CD4-positive, alpha-beta memory T cell (primary cell): ENCODE measurements around the gene UHRF1. TPM values are rescaled to one million over a fixed set of nuclear protein-coding genes. Genes with fewer than 3 reads are reported as not detected.

Experiments
- CTCF ChIA-PET: fragments of 350-600 bp; sonication (Branson Sonifier 250); formaldehyde crosslinking; loops from one replicate; lab custom pipeline; 2021; ENCODE audit warnings: inconsistent platforms; ENCODE audit not compliant: partially characterized antibody; lab: Charles Lee
- POLR2A ChIA-PET: fragments of 350-600 bp; sonication (Branson Sonifier 250); formaldehyde crosslinking; loops from one replicate; lab custom pipeline; 2021; ENCODE audit not compliant: partially characterized antibody; lab: Charles Lee
- DNase-seq, 5 donors: peaks; one replicate each; pipeline versions ENCODE4 v3.0.0 to v3.0.0-alpha.2; 2020 to 2022; ENCODE audit warnings: mixed read lengths in 1 of 5
- H3K27ac ChIP-seq: one replicate; pipeline ENCODE4 v1.7.0; 2013; ENCODE audit warnings: low read depth, low read length
- H3K27me3 ChIP-seq: 2 replicates; pipeline ENCODE4 v1.7.0; 2013; ENCODE audit warnings: mild to moderate bottlenecking, low read length, moderate library complexity; ENCODE audit not compliant: insufficient read depth
- H3K36me3 ChIP-seq: 2 replicates; pipeline ENCODE4 v1.7.0; 2013; ENCODE audit warnings: mild to moderate bottlenecking, low read length, moderate library complexity; ENCODE audit not compliant: insufficient read depth
- H3K4me1 ChIP-seq: 2 replicates; pipeline ENCODE4 v1.7.0; 2013; ENCODE audit warnings: mild to moderate bottlenecking, low read length, moderate library complexity; ENCODE audit not compliant: insufficient read depth
- H3K4me3 ChIP-seq, 2 donors: one replicate each; pipeline ENCODE4 v1.7.0; 2013; ENCODE audit warnings: low read length in 2 of 2, mild to moderate bottlenecking in 1 of 2
- H3K9me3 ChIP-seq, 2 donors: one replicate each; pipeline ENCODE4 v1.7.0; 2013; ENCODE audit warnings: low read length in 2 of 2, control low read depth in 1 of 2; ENCODE audit not compliant: control insufficient read depth in 1 of 2
- H3K27ac Mint-ChIP-seq, 7 donors: one replicate each; pipeline ENCODE4 v1.8.0; 2020 to 2021; ENCODE audit warnings: mixed read lengths in 7 of 7, mild to moderate bottlenecking in 6 of 7, inconsistent platforms in 3 of 7, moderate library complexity in 3 of 7
- H3K27me3 Mint-ChIP-seq, 2 donors: one replicate each; pipeline ENCODE4 v1.8.0; 2020 to 2021; ENCODE audit warnings: mixed read lengths in 2 of 2
- H3K36me3 Mint-ChIP-seq, 2 donors: one replicate each; pipeline ENCODE4 v1.8.0; 2020 to 2021; ENCODE audit warnings: mixed read lengths in 2 of 2, inconsistent platforms in 1 of 2, mild to moderate bottlenecking in 1 of 2
- H3K4me1 Mint-ChIP-seq, 4 donors: one replicate each; pipeline ENCODE4 v1.8.0; 2020 to 2021; ENCODE audit warnings: mixed read lengths in 4 of 4, mild to moderate bottlenecking in 1 of 4
- H3K4me3 Mint-ChIP-seq, 8 donors: one replicate each; pipeline ENCODE4 v1.8.0; 2020 to 2021; ENCODE audit warnings: mixed read lengths in 8 of 8, mild to moderate bottlenecking in 7 of 8, moderate library complexity in 6 of 8, inconsistent platforms in 3 of 8
- H3K9me3 Mint-ChIP-seq, 8 donors: one replicate each; pipeline ENCODE4 v1.8.0; 2020 to 2021; ENCODE audit warnings: mixed read lengths in 8 of 8, mild to moderate bottlenecking in 5 of 8, inconsistent platforms in 3 of 8, moderate library complexity in 1 of 8
- intact Hi-C: fragments of 100-400 bp; cut with micrococcal nuclease; formaldehyde crosslinking; loops from one replicate; pipeline ENCODE4 v1.15.1; 2023
- polyA plus RNA-seq, 2 donors: library from polyadenylated mRNA; unstranded; fragments of 300-500 nt; fragmentation: Illumina TruSeq; gene quantifications; one replicate each; pipeline ENCODE4 v1.2.3, GENCODE V29; 2021
- total RNA-seq, 2 experiments: library from RNA; stranded (reverse); gene quantifications; one replicate each; pipeline ENCODE4 v1.2.3, GENCODE V29; 2021

The UHRF1 gene
- total and polyA plus RNA-seq, 4 experiments from 2014 or later = 0.11 to 0.22 (median 0.15) TPM; not detected in 1

GRCh38 chr19:4997297-4997696 lies 88.0 kb downstream of the UHRF1 start:
- H3K27ac Mint-ChIP-seq = no peak overlapping the region
- H3K36me3 Mint-ChIP-seq = peaks cover 18 to 33% of the 10 kb centered on the region in 2 donors

GRCh38 chr19:5000120-5000611 lies 90.9 kb downstream of the UHRF1 start:
- H3K36me3 Mint-ChIP-seq = peaks cover 8 to 20% of the 10 kb centered on the region in 2 donors
- Histone ChIP-seq H3K9me3 (no peaks in the 10 kb centered on the region), H3K36me3 (no peaks in the 10 kb centered on the region), H3K4me1 (no peaks in the 10 kb centered on the region), H3K4me3 (no peak overlapping the region), H3K27ac (no peak overlapping the region), H3K27me3 (no peaks in the 10 kb centered on the region)
- no peaks in the 10 kb centered on the region for H3K27me3 Mint-ChIP-seq
- POLR2A ChIA-PET = no interaction called here
- H3K9me3 Mint-ChIP-seq = peaks cover 0 to 3% (median 0%) of the 10 kb centered on the region in 8 donors
- intact Hi-C loops = no loop called here
- no peak for DNase-seq
- peak overlapping the region in 4 of 7 donors; percentile 2 to 53 (median 29) for H3K27ac Mint-ChIP-seq
- peaks cover 12 to 32% (median 14%) of the 10 kb centered on the region in 4 donors for H3K4me1 Mint-ChIP-seq
- no peak overlapping the region for H3K4me3 Mint-ChIP-seq
- CTCF ChIA-PET = interaction anchor here (0.9 to 1.7 kb wide), 2 partner anchors 14 to 128 kb away, joined by 4 read pairs; no protein-coding TSS in a partner anchor

More at GRCh38 chr19:4997297-4997696, 88.0 kb downstream of the UHRF1 start:
- no peaks in the 10 kb centered on the region for H3K27me3 Mint-ChIP-seq
- no peaks in the 10 kb centered on the region for H3K4me1 ChIP-seq
- no peak overlapping the region for H3K27ac ChIP-seq
- ChIA-PET POLR2A (no interaction called here), CTCF (no interaction called here)
- H3K4me3 ChIP-seq = no peak overlapping the region
- no peaks in the 10 kb centered on the region for H3K36me3 ChIP-seq
- peaks cover 14 to 27% (median 17%) of the 10 kb centered on the region in 4 donors for H3K4me1 Mint-ChIP-seq
- H3K4me3 Mint-ChIP-seq = no peak overlapping the region
- DNase-seq = no peak
- no peaks in the 10 kb centered on the region for H3K27me3 ChIP-seq
- peaks cover 0 to 8% (median under 1%) of the 10 kb centered on the region in 8 donors for H3K9me3 Mint-ChIP-seq
- intact Hi-C loops = no loop called here
- no peaks in the 10 kb centered on the region for H3K9me3 ChIP-seq

- Mint-ChIP-seq H3K4me3 (no peak overlapping the region), H3K27me3 (no peaks in the 10 kb centered on the region), H3K4me1 (peaks cover 12 to 27% (median 16%) of the 10 kb centered on the region in 4 donors), H3K36me3 (peaks cover 3 to 11% of the 10 kb centered on the region in 2 donors), H3K9me3 (peaks cover 0 to 3% (median 0%) of the 10 kb centered on the region in 8 donors), H3K27ac (peak overlapping the region in 1 of 7 donors; percentile 79)
- DNase-seq = peak in 4 of 5 donors; percentile 6 to 19 (median 12)
- Histone ChIP-seq H3K4me1 (no peaks in the 10 kb centered on the region), H3K27ac (no peak overlapping the region), H3K36me3 (no peaks in the 10 kb centered on the region), H3K4me3 (no peak overlapping the region), H3K27me3 (no peaks in the 10 kb centered on the region), H3K9me3 (no peaks in the 10 kb centered on the region)
- intact Hi-C loops = no loop called here
- POLR2A ChIA-PET = interaction anchor here (0.6 to 1.0 kb wide), 2 partner anchors 30 kb away, joined by 3 read pairs; no protein-coding TSS in a partner anchor
- CTCF ChIA-PET = interaction anchor here (0.5 to 1.7 kb wide), 12 partner anchors 13 to 725 kb away, joined by 3 to 11 read pairs (median 4); no protein-coding TSS in a partner anchor
Observed at GRCh38 chr19:5001615-5002014, 92.3 kb downstream of the UHRF1 start.

GRCh38 chr19:5002143-5002542 lies 92.8 kb downstream of the UHRF1 start:
- peak overlapping the region in 1 of 7 donors; percentile 10 for H3K27ac Mint-ChIP-seq
- peaks cover 12 to 27% (median 17%) of the 10 kb centered on the region in 4 donors for H3K4me1 Mint-ChIP-seq
- no peak for DNase-seq
- Histone ChIP-seq H3K27me3 (no peaks in the 10 kb centered on the region), H3K36me3 (no peaks in the 10 kb centered on the region), H3K27ac (no peak overlapping the region), H3K4me1 (no peaks in the 10 kb centered on the region), H3K9me3 (no peaks in the 10 kb centered on the region), H3K4me3 (no peak overlapping the region)
- peaks cover 0 to 3% (median 0%) of the 10 kb centered on the region in 8 donors for H3K9me3 Mint-ChIP-seq
- ChIA-PET POLR2A (no interaction called here), CTCF (interaction anchor here (0.5 to 2.2 kb wide), 9 partner anchors 12 to 725 kb away, joined by 3 to 11 read pairs (median 4); no protein-coding TSS in a partner anchor)
- H3K36me3 Mint-ChIP-seq = peaks cover 5 to 10% of the 10 kb centered on the region in 2 donors
- H3K27me3 Mint-ChIP-seq = no peaks in the 10 kb centered on the region
- no peak overlapping the region for H3K4me3 Mint-ChIP-seq
- intact Hi-C loops = no loop called here

GRCh38 chr19:5003781-5004180 lies 94.5 kb downstream of the UHRF1 start:
- Mint-ChIP-seq H3K4me1 (peaks cover 12 to 23% (median 19%) of the 10 kb centered on the region in 4 donors), H3K36me3 (peaks cover 9 to 17% of the 10 kb centered on the region in 2 donors), H3K9me3 (peaks cover 0 to 8% (median 4%) of the 10 kb centered on the region in 8 donors), H3K27ac (no peak overlapping the region), H3K27me3 (no peaks in the 10 kb centered on the region), H3K4me3 (no peak overlapping the region)
- Histone ChIP-seq H3K36me3 (no peaks in the 10 kb centered on the region), H3K4me3 (no peak overlapping the region), H3K27me3 (no peaks in the 10 kb centered on the region), H3K4me1 (no peaks in the 10 kb centered on the region), H3K9me3 (no peaks in the 10 kb centered on the region), H3K27ac (no peak overlapping the region)
- DNase-seq = no peak
- intact Hi-C loops = no loop called here
- ChIA-PET POLR2A (no interaction called here), CTCF (interaction anchor here (2.2 kb wide), 1 partner anchor 27 kb away, joined by 5 read pairs; no protein-coding TSS in a partner anchor)

GRCh38 chr19:5005096-5005495 lies 95.8 kb downstream of the UHRF1 start:
- intact Hi-C loops = no loop called here
- Histone ChIP-seq H3K36me3 (no peaks in the 10 kb centered on the region), H3K4me1 (no peaks in the 10 kb centered on the region), H3K27ac (no peak overlapping the region), H3K27me3 (no peaks in the 10 kb centered on the region), H3K9me3 (no peaks in the 10 kb centered on the region), H3K4me3 (no peak overlapping the region)
- Mint-ChIP-seq H3K27me3 (no peaks in the 10 kb centered on the region), H3K4me1 (peaks cover 12 to 22% (median 18%) of the 10 kb centered on the region in 4 donors), H3K9me3 (peaks cover 0 to 8% (median 4%) of the 10 kb centered on the region in 8 donors), H3K36me3 (peaks cover 9 to 17% of the 10 kb centered on the region in 2 donors), H3K4me3 (no peak overlapping the region), H3K27ac (peak overlapping the region in 1 of 7 donors; percentile 78)
- CTCF ChIA-PET = interaction anchor here (1.1 kb wide), 1 partner anchor 9 kb away, joined by 3 read pairs; no protein-coding TSS in a partner anchor
- POLR2A ChIA-PET = no interaction called here
- DNase-seq = no peak

- H3K27me3 Mint-ChIP-seq = no peaks in the 10 kb centered on the region
- H3K4me1 Mint-ChIP-seq = peaks cover 5 to 15% (median 14%) of the 10 kb centered on the region in 4 donors
- ChIA-PET POLR2A (no interaction called here), CTCF (no interaction called here)
- no peak overlapping the region for H3K4me3 Mint-ChIP-seq
- H3K27me3 ChIP-seq = no peaks in the 10 kb centered on the region
- no peak overlapping the region for H3K27ac ChIP-seq
- intact Hi-C loops = no loop called here
- DNase-seq = no peak
- no peaks in the 10 kb centered on the region for H3K9me3 ChIP-seq
- no peak overlapping the region for H3K4me3 ChIP-seq
- peaks cover 0 to 8% (median 4%) of the 10 kb centered on the region in 8 donors for H3K9me3 Mint-ChIP-seq
- H3K4me1 ChIP-seq = no peaks in the 10 kb centered on the region
- H3K36me3 Mint-ChIP-seq = peaks cover 6 to 17% of the 10 kb centered on the region in 2 donors
- no peaks in the 10 kb centered on the region for H3K36me3 ChIP-seq
- H3K27ac Mint-ChIP-seq = no peak overlapping the region
Observed at GRCh38 chr19:5006201-5006600, 96.9 kb downstream of the UHRF1 start.
